Astrocyte of the cerebellum (primary cell): ENCODE data around the gene SETDB2.

Source experiments
- DNase-seq: peaks from one replicate; pipeline ENCODE4 v3.0.0-alpha.2; 2011; ENCODE audit warnings: low read depth
- H3K4me3 ChIP-seq: 2 replicates; pipeline ENCODE4 v1.5.1; 2011; ENCODE audit warnings: mild to moderate bottlenecking, low read depth, low read length, moderate library complexity
- CTCF ChIP-seq: IDR thresholded peaks from 2 replicates; pipeline ENCODE4 v1.5.1; 2012; ENCODE audit warnings: low read length, low read depth, moderate library complexity, mild to moderate bottlenecking; ENCODE audit errors: missing control alignments
- in situ Hi-C: cut with HindIII; loops from 2 replicates; pipeline ENCODE4 v1.10.0; 2017; ENCODE audit warnings: low sequenced_read_pairs

SETDB2 gene

GRCh38 chr13:49441312-49441711 lies 2.8 kb upstream of the SETDB2 start:
- no peak for TF ChIP-seq CTCF
- H3K4me3 ChIP-seq = no peak overlapping the region
- in situ Hi-C loops = no loop called here
- DNase-seq = no peak

- H3K4me3 ChIP-seq = no peak overlapping the region
- TF ChIP-seq CTCF = no peak
- in situ Hi-C loops = no loop called here
- peak; percentile 81 for DNase-seq
Observed at GRCh38 chr13:49441846-49442245, 2.2 kb upstream of the SETDB2 start.

GRCh38 chr13:49443357-49443703 lies 744 bp upstream of the SETDB2 start:
- in situ Hi-C loops = no loop called here
- no peak for TF ChIP-seq CTCF
- no peak for DNase-seq
- peak overlapping the region; percentile 69 for H3K4me3 ChIP-seq

- no peak for DNase-seq
- in situ Hi-C loops = no loop called here
- H3K4me3 ChIP-seq = peak overlapping the region; percentile 69
- no peak for TF ChIP-seq CTCF
Observed at GRCh38 chr13:49444524-49445395, 686 bp downstream of the SETDB2 start.

- no peak for DNase-seq
- no peak overlapping the region for H3K4me3 ChIP-seq
- no peak for TF ChIP-seq CTCF
- in situ Hi-C loops = no loop called here
Observed at GRCh38 chr13:49446473-49446872, 2.4 kb downstream of the SETDB2 start.

- DNase-seq = no peak
- no peak overlapping the region for H3K4me3 ChIP-seq
- no peak for TF ChIP-seq CTCF
- in situ Hi-C loops = no loop called here
Observed at GRCh38 chr13:49448753-49449152, 4.7 kb downstream of the SETDB2 start.
